Measurements from ENCODE around the gene MPHOSPH9.

DNA sequence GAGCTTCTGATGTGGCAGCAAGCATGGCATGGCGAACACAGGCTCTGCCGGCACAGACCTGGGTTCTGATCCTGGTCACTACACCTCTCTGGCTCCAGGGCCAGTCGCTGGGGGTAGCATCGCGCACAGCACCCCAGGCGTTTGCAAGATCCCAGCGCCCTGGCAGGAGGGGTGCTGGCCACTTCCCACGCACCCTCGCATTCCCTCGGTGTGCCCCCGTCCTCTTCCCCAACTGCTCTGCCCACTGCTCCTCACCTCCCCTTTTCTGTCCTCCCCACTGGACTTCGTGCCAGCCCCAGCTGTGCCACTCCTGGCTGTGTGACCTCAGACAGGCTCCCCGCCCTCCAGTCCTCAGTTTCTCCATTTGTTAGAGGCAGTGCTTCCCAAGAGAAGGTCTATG is 35.9 kb upstream of the MPHOSPH9 start:
- TF ChIP-seq, protein P1, sequence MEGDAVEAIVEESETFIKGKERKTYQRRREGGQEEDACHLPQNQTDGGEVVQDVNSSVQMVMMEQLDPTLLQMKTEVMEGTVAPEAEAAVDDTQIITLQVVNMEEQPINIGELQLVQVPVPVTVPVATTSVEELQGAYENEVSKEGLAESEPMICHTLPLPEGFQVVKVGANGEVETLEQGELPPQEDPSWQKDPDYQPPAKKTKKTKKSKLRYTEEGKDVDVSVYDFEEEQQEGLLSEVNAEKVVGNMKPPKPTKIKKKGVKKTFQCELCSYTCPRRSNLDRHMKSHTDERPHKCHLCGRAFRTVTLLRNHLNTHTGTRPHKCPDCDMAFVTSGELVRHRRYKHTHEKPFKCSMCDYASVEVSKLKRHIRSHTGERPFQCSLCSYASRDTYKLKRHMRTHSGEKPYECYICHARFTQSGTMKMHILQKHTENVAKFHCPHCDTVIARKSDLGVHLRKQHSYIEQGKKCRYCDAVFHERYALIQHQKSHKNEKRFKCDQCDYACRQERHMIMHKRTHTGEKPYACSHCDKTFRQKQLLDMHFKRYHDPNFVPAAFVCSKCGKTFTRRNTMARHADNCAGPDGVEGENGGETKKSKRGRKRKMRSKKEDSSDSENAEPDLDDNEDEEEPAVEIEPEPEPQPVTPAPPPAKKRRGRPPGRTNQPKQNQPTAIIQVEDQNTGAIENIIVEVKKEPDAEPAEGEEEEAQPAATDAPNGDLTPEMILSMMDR (IDR thresholded peaks at IDR 0.05 in 8 of 11, conservative IDR thresholded peaks at IDR 0.05 in 3 of 11) = no peak
- TF ChIP-seq POLR2A (IDR thresholded peaks at IDR 0.05) = no peak

Data from spleen (tissue), 7 donors.